Stomach (tissue), 9 donors: Measurements from ENCODE around the gene AKT1S1. TPM values are rescaled to one million over a fixed set of nuclear protein-coding genes. Genes with fewer than 3 reads are reported as not detected.
A peak's percentile ranks its signal among the peaks of the same experiment; 100 is the strongest.

Experiments
- DNase-seq, 2 donors: peaks; one replicate each; pipeline versions ENCODE4 v3.0.0 to v3.0.0-alpha.2; 2013 to 2019
- H3K27ac ChIP-seq, 5 donors: fragments of 200-600 bp in 4 of 5; sonication (generic) in 4 of 5; one replicate each; pipeline ENCODE4 v1.5.1; 2013 to 2019; ENCODE audit warnings: mild to moderate bottlenecking in 1 of 5, moderate library complexity in 1 of 5
- H3K27me3 ChIP-seq, 3 donors: fragments of 200-600 bp; sonication (generic); one replicate each; pipeline ENCODE4 v1.5.1; 2017 to 2019; ENCODE audit warnings: mixed run types in 1 of 3
- H3K36me3 ChIP-seq, 4 donors: fragments of 200-600 bp; sonication (generic); 1 replicate in 3 of 4; 2 replicates in 1 of 4; pipeline ENCODE4 v1.5.1; 2016 to 2019
- H3K4me1 ChIP-seq, 4 donors: fragments of 200-600 bp; sonication (generic); one replicate each; pipeline ENCODE4 v1.5.1; 2016 to 2019
- H3K4me3 ChIP-seq, 4 donors: fragments of 200-600 bp; sonication (generic) in 3 of 4; one replicate each; pipeline ENCODE4 v1.5.1; 2016 to 2019; ENCODE audit warnings: mild to moderate bottlenecking in 1 of 4
- H3K9me3 ChIP-seq, 4 donors: fragments of 200-600 bp; sonication (generic); one replicate each; pipeline ENCODE4 v1.5.1; 2016 to 2019
- EP300 ChIP-seq: sonication (generic); formaldehyde crosslinking; IDR thresholded peaks from one replicate; pipeline ENCODE4 v1.6.1; 2017; ENCODE audit warnings: antibody characterized with exemption
- POLR2A ChIP-seq, 4 donors: fragments of 450-650 bp; IDR thresholded peaks; one replicate each; pipeline ENCODE4 v1.6.1; 2016; ENCODE audit warnings: antibody characterized with exemption in 4 of 4, control low read depth in 2 of 4, mild to moderate bottlenecking in 1 of 4, moderate library complexity in 1 of 4
- POLR2AphosphoS5 ChIP-seq, 3 donors: sonication (generic); formaldehyde crosslinking; IDR thresholded peaks; one replicate each; pipeline ENCODE4 v1.6.1; 2016; ENCODE audit warnings: antibody characterized with exemption in 3 of 3
- WGBS, 5 donors: extraction: QIAGEN DNeasy Blood & Tissue Kit in 3 of 5; methylation state at CpG; one replicate each; pipeline versions ENCODE4 v1.1.5 to v1.1.7; 2013 to 2018; 5-methylcytosine and 5-hydroxymethylcytosine counted together
- intact Hi-C: fragments of 100-400 bp; cut with DNase I; formaldehyde crosslinking; loops from one replicate; pipeline ENCODE4 v1.15.1; 2023; ENCODE audit warnings: low total_unique reads
- polyA plus RNA-seq, 3 donors: library from polyadenylated mRNA; stranded (reverse); fragments of 200-250 nt; gene quantifications; one replicate each; pipeline ENCODE4 v1.2.3, GENCODE V29; 2013
- total RNA-seq, 5 donors: library from RNA; depleted of rRNA; stranded (reverse); fragments of >200 nt; gene quantifications; one replicate each; pipeline versions ENCODE4 v1.1.0 to v1.2.3, GENCODE V29; 2014 to 2016
- TF ChIP-seq, protein P1 (sequence below), 7 experiments: fragments of 450-650 bp in 4 of 7; fragments of 200-600 bp in 3 of 7; sonication (generic) in 3 of 7; IDR thresholded peaks; one replicate each; pipeline ENCODE4 v1.5.1; 2016 to 2019; ENCODE audit warnings: antibody characterized with exemption in 7 of 7, control low read depth in 2 of 7, mild to moderate bottlenecking in 1 of 7
- donor health status: healthy with polysubstance abuse.
- donor health status: Bipolar disorder and iron deficiency.
- donor health status: healthy.

Gene AKT1S1
- total and polyA plus RNA-seq, 8 donors, result 3.5 to 63.7 (median 29.1) TPM

DNA sequence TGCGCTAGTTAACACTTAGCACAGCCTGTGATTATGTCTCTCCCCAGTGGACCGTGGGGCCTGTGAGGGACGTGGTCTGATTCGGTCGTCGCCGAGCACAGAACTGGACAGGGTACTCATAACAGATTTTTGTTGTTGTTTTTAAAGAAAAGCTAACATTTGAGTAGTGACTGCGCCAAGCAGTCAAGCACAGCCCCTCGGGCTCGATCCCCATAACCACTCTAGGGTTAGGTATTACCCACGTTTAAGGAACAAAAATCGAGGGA lies 27.0 kb downstream of the AKT1S1 start:
- H3K27ac ChIP-seq, result peak overlapping the region; percentile 98 to 100 (median 100)
- intact Hi-C loops, result no loop called here
- peaks cover 15 to 55% (median 44%) of the 10 kb centered on the region in 4 donors for H3K4me1 ChIP-seq
- H3K4me3 ChIP-seq, result peak overlapping the region; percentile 97 to 99 (median 97)
- H3K36me3 ChIP-seq, result peaks cover 7 to 12% (median 11%) of the 10 kb centered on the region in 4 donors
- 53 to 58% (median 54%) methylated on average over 12 of the region's 12 CpGs for WGBS, 5 donors
- no peak for DNase-seq
- TF ChIP-seq POLR2AphosphoS5 (IDR thresholded peaks at IDR 0.05) (no peak), POLR2A (IDR thresholded peaks at IDR 0.05) (no peak), EP300 (no peak)
- TF ChIP-seq, protein P1, sequence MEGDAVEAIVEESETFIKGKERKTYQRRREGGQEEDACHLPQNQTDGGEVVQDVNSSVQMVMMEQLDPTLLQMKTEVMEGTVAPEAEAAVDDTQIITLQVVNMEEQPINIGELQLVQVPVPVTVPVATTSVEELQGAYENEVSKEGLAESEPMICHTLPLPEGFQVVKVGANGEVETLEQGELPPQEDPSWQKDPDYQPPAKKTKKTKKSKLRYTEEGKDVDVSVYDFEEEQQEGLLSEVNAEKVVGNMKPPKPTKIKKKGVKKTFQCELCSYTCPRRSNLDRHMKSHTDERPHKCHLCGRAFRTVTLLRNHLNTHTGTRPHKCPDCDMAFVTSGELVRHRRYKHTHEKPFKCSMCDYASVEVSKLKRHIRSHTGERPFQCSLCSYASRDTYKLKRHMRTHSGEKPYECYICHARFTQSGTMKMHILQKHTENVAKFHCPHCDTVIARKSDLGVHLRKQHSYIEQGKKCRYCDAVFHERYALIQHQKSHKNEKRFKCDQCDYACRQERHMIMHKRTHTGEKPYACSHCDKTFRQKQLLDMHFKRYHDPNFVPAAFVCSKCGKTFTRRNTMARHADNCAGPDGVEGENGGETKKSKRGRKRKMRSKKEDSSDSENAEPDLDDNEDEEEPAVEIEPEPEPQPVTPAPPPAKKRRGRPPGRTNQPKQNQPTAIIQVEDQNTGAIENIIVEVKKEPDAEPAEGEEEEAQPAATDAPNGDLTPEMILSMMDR (IDR thresholded peaks at IDR 0.05), result no peak
- H3K9me3 ChIP-seq, result no peaks in the 10 kb centered on the region
- no peaks in the 10 kb centered on the region for H3K27me3 ChIP-seq

DNA sequence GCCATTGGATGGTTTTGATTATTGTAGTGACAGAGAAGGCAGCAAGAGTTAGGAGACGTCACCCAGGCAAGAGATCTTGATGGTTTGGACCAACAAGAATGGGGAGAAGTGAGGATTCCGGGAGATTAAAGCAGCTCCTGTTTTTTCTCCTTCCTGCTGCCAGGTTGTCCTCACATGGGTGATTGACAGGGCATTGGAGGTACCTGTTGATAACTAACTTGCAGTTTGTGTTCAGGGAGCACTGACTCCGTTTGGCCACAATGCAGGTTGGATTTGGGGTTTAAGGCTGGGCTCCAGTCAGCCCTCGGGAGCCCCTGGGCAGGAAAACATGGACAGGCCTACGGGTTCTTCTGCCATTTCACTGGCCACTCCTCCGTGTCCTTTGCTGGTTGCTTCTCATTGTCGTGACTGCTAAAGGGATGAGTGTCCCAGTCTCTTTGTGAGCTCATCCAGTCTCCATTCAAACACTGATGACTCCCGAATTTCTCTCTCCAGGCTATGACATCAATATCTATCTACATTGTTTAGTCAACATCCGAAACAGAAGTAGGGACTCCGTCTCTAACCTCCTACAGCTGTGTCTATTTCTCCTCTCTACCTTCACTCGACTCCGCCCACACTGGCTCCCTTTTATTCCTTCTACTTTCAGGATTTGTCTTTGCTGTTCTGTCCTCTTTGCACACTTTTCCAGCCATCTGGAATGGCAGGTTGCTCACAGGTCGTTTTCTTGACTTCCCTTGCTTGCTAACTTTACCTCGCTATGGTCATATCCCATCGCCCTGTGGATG lies 27.5 kb downstream of the AKT1S1 start:
- no peaks in the 10 kb centered on the region for H3K27me3 ChIP-seq
- intact Hi-C loops, result no loop called here
- peak overlapping the region in 4 of 5 donors; percentile 98 to 100 (median 100) for H3K27ac ChIP-seq
- peaks cover 2 to 7% (median 5%) of the 10 kb centered on the region in 4 donors for H3K36me3 ChIP-seq
- TF ChIP-seq, protein P1 (IDR thresholded peaks at IDR 0.05), result no peak
- TF ChIP-seq EP300, result no peak
- no peak for TF ChIP-seq POLR2AphosphoS5 (IDR thresholded peaks at IDR 0.05)
- TF ChIP-seq POLR2A (IDR thresholded peaks at IDR 0.05), result no peak
- no peak for DNase-seq
- H3K4me3 ChIP-seq, result peak overlapping the region; percentile 97 to 99 (median 97)
- WGBS, 5 donors, result 86 to 92% (median 90%) methylated on average over 15 of the region's 15 CpGs
- H3K9me3 ChIP-seq, result no peaks in the 10 kb centered on the region
- peaks cover 15 to 53% (median 38%) of the 10 kb centered on the region in 4 donors for H3K4me1 ChIP-seq

DNA sequence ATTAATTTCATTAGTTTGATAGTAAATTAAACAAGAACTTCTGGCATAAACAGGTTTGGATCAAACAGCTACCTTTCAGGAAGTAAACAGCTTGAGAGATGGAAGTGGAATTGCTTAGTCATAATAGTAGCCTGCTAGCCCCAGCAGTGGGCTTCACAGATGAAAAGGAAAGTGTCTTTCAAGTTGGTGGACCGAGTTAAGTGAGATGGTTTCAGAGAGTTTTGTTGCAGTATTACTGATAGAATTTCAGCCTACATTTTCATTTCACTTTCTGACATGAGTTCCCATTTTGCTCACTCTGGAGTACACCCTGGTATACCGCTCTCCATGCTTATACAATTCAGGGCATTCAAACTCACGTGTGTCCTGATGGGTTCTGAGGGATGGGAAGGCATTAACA lies 28.2 kb downstream of the AKT1S1 start:
- H3K36me3 ChIP-seq, result peaks cover 0 to under 1% (median 0%) of the 10 kb centered on the region in 4 donors
- H3K9me3 ChIP-seq, result no peaks in the 10 kb centered on the region
- DNase-seq, result no peak
- intact Hi-C loops, result no loop called here
- no peak overlapping the region for H3K27ac ChIP-seq
- TF ChIP-seq, protein P1 (IDR thresholded peaks at IDR 0.05), result no peak
- no peak for TF ChIP-seq EP300
- no peak for TF ChIP-seq POLR2AphosphoS5 (IDR thresholded peaks at IDR 0.05)
- TF ChIP-seq POLR2A (IDR thresholded peaks at IDR 0.05), result no peak
- peaks cover 15 to 46% (median 32%) of the 10 kb centered on the region in 4 donors for H3K4me1 ChIP-seq
- WGBS, 5 donors, result 75 to 87% (median 83%) methylated on average over 3 of the region's 3 CpGs
- no peak overlapping the region for H3K4me3 ChIP-seq
- H3K27me3 ChIP-seq, result no peaks in the 10 kb centered on the region

DNA sequence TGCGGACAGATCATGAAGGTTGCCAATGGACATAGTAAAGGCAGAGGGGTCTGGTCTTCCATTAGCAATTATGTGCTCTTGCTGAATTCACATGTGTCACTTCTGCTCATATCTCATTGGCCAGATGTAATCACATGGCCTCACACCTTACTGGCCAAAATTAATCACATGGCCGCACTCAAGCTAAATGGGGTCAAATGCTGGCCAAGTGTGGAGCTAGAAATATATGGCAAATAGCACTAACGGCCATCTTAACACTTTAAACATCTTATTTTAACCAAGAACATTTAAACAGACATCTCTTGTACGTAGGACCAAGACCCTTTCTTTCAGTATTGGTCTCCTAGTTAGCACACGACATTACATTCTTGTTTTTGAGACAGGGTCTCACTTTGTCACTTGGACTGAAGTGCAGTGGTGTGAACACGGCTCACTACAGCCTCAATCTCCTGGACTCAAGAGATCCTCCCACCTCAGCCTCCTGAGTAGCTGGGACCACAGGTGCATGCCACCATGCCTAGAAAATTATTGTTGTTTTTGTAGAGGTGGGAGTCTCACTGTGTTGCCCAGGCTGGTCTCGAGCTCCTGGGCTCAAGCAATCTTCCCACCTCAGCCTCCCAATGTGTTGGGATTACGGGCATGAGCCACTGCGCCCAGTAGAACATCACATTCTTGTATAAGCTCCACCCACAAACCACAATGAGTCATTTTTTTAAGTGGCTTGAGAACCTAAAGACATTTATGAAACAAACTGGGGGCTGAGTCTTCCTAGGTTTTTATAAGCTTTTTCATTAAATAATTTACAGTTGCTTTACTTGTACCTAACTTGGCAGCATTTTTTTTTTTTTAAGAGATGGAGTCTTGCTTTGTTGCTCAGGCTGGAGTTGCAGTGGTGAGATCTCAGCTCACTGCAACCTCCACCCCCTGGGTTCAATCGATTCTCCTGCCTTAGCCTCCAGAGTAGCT lies 29.1 kb downstream of the AKT1S1 start:
- 70 to 91% (median 82%) methylated on average over 10 of the region's 10 CpGs for WGBS, 5 donors
- intact Hi-C loops, result no loop called here
- H3K36me3 ChIP-seq, result no peaks in the 10 kb centered on the region
- no peak overlapping the region for H3K4me3 ChIP-seq
- no peak overlapping the region for H3K27ac ChIP-seq
- no peak for TF ChIP-seq POLR2AphosphoS5 (IDR thresholded peaks at IDR 0.05)
- TF ChIP-seq POLR2A (IDR thresholded peaks at IDR 0.05), result no peak
- TF ChIP-seq EP300, result no peak
- TF ChIP-seq, protein P1 (IDR thresholded peaks at IDR 0.05), result no peak
- no peaks in the 10 kb centered on the region for H3K27me3 ChIP-seq
- H3K9me3 ChIP-seq, result no peaks in the 10 kb centered on the region
- no peak for DNase-seq
- H3K4me1 ChIP-seq, result peaks cover 14 to 36% (median 23%) of the 10 kb centered on the region in 4 donors
